Skin epidermis (tissue), 12 donors: Measurements from ENCODE around the gene NR4A1.
"Not testable (repeated sequence)": the region's sequence is repeated elsewhere in the genome, so short reads cannot be mapped to it uniquely, and the experiment has no call there.

ENCODE experiments used
- H3K27ac ChIP-seq, 21 experiments: fragments of 200-600 bp; sonication (generic) in 11 of 21; one replicate each; pipeline ENCODE4 v1.5.0; 2020; ENCODE audit warnings: mild to moderate bottlenecking in 3 of 21, inconsistent platforms in 2 of 21, moderate library complexity in 2 of 21
- H3K4me3 ChIP-seq, 7 experiments: fragments of 200-600 bp; sonication (generic) in 2 of 7; one replicate each; pipeline ENCODE4 v1.5.0; 2020; ENCODE audit warnings: inconsistent platforms in 2 of 7, mild to moderate bottlenecking in 2 of 7, moderate library complexity in 1 of 7

The NR4A1 gene

GRCh38 chr12:52085682-52086180 lies 34.5 kb downstream of the NR4A1 start:
- Histone ChIP-seq H3K27ac (no peak overlapping the region), H3K4me3 (no peak overlapping the region)

- H3K4me3 ChIP-seq = no peak overlapping the region
- H3K27ac ChIP-seq = no peak overlapping the region
Observed at GRCh38 chr12:52086366-52086765, 35.1 kb downstream of the NR4A1 start.

GRCh38 chr12:52086944-52087835 lies 35.9 kb downstream of the NR4A1 start:
- no peak overlapping the region for H3K27ac ChIP-seq
- H3K4me3 ChIP-seq = no peak overlapping the region

GRCh38 chr12:52087961-52088820 lies 36.9 kb downstream of the NR4A1 start:
- Histone ChIP-seq H3K27ac (no peak overlapping the region), H3K4me3 (no peak overlapping the region)

GRCh38 chr12:52089491-52089890 lies 38.2 kb downstream of the NR4A1 start:
- H3K27ac ChIP-seq = no peak overlapping the region

GRCh38 chr12:52090291-52090690 lies 39.0 kb downstream of the NR4A1 start:
- Histone ChIP-seq H3K27ac (no peak overlapping the region), H3K4me3 (no peak overlapping the region)

More at GRCh38 chr12:52089491-52089890, 38.2 kb downstream of the NR4A1 start:
- H3K4me3 ChIP-seq = no peak overlapping the region

- H3K27ac ChIP-seq = no peak overlapping the region
- no peak overlapping the region for H3K4me3 ChIP-seq
Observed at GRCh38 chr12:52091061-52091460, 39.8 kb downstream of the NR4A1 start.

GRCh38 chr12:52091869-52092268 lies 40.6 kb downstream of the NR4A1 start:
- Histone ChIP-seq H3K27ac (no peak overlapping the region), H3K4me3 (no peak overlapping the region)

GRCh38 chr12:52093346-52093745 lies 42.1 kb downstream of the NR4A1 start:
- no peak overlapping the region for H3K27ac ChIP-seq

GRCh38 chr12:52096332-52097044 lies 45.2 kb downstream of the NR4A1 start:
- no peak overlapping the region for H3K27ac ChIP-seq
- H3K4me3 ChIP-seq = no peak overlapping the region

More at GRCh38 chr12:52093346-52093745, 42.1 kb downstream of the NR4A1 start:
- H3K4me3 ChIP-seq = no peak overlapping the region

- no peak overlapping the region for H3K4me3 ChIP-seq
- no peak overlapping the region for H3K27ac ChIP-seq
Observed at GRCh38 chr12:52097045-52097666, 45.9 kb downstream of the NR4A1 start.

GRCh38 chr12:52104431-52105089 lies 53.3 kb downstream of the NR4A1 start:
- H3K4me3 ChIP-seq = not testable (repeated sequence)

More at GRCh38 chr12:52104431-52105089, 53.3 kb downstream of the NR4A1 start:
- not testable (repeated sequence) for H3K27ac ChIP-seq
